GM18498 (cell line): ENCODE measurements around the gene MYH6.
"Not testable (repeated sequence)": the region's sequence is repeated elsewhere in the genome, so short reads cannot be mapped to it uniquely, and the experiment has no call there.

Experiments
- ATAC-seq: cut with Tn5 transposase; IDR thresholded peaks from one replicate; pipeline ENCODE4 v1.9.1; 2021; ENCODE audit warnings: mild to moderate bottlenecking, moderate library complexity; ENCODE audit not compliant: unreplicated experiment

MYH6 gene

DNA sequence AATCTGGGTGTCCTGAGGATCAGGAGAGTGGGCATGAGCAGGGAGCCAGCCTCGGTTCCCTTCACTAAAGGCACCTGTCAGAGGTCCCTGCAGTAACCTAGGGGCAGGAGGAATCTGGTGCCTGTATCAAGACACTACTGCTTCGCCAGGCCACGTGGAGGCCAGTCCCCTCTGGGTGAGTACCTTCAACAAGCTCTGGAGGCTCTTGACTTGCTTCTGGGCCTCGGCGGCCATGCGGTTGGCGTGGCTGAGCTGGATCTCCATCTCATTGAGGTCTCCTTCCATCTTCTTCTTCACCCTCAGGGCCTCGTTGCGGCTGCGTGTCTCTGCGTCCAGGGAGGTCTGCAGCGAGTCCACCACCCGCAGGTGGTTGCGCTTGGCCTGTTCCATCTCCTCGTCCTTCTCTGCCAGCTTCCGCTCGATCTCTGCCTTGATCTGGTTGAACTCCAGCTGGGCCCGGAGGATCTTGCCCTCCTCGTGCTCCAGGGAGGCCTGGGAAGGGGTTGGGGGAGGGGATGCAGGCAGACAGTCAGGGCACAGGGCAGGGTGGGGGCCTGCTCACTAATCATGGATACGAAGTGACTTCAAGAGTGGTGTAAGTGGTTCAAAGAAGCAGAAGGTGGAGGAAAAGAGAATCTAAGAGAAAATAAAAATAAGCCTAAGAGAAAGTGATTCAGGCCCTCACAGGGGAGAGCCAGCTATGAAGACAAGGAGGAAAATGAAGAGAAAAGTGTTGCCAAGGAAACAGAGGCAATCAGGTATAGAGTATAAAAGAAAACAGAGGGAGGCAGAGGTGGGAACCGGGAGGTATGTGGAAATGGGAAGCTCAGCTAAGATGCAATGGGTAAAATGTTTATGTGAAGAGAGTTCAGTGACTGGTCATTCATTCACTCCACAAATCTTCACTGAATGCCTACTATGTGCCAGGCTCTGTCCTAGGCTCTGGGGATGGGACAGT is 8.0 kb upstream of the MYH6 start:
- ATAC-seq = no peak

DNA sequence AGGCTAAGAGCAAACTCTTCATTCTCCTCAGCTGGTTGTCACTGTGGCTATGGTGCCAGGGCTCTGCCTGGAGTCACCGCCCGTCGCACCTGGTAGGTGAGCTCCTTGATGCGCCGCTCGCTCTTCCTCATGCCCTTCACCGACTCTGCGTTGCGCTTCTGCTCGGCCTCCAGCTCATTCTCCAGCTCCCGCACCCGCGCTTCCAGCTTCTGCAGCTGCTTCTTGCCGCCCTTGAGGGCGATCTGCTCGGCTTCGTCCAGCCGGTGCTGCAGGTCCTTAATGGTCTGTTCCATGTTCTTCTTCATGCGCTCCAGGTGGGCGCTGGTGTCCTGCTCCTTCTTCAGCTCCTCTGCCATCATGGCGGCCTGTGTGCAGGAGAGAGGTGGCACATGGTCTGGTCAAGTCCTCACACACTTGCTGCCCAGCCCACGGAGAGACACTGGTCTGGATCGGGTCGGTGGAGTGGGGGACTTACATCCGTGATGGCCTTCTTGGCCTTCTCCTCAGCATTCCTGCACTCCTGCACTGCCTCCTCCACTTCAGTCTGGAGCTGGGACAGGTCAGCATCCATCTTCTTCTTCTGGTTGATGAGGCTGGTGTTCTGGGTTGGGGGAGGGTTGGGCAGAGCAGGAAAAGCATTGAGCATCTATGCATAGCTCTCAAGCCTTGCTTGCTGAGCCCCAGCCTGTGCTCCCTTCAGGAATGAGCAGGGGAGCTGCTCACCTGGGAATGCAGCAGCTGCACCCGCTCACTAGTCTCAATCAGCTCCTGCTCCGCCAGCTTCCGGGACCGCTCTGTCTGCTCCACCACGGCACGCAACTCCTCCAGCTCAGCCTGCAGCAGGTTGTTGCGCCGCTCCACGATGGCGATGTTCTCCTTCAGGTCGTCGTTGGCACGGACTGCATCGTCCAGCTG is 7.1 kb upstream of the MYH6 start:
- ATAC-seq = no peak

- ATAC-seq = no peak
These were observed 6.2 kb upstream of the MYH6 start for GRCh38 chr14:23414254-23414653.

- ATAC-seq = no peak
These were observed 5.6 kb upstream of the MYH6 start for GRCh38 chr14:23413681-23414080.

GRCh38 chr14:23411563-23412525 is 3.8 kb upstream of the MYH6 start:
- no peak for ATAC-seq

DNA sequence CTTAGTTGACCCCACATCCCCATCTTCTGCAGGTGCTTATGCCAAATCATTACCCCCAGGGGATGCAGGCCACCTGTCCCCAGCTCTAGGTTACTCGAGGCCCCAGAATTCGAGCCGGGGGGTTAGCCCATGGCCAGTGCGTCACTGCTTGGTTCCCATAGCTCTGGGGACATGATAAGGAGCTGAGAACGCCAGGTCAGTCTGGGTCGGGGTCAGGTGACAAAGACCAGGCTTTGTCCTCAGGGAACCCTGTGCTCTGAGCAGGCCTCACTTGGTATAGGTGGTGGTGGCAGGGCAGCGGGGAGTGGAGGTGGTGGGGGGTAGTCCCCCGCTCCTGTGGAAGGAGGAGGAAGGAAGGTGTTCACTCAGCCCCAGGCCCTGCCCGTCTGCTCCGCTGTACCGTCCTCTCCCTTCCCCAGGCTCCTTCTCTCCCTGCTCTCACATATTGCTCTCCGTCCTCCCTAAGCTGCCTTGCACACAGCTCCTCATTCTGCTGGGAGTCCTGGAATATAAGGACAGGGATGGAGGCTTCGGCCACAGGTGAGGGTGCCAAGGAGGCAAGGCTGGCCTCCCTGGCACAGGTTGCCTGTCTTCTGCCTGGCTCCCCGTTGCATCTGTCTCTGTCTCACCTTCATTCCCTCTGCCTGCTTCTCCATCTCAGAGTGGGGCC is 2.0 kb upstream of the MYH6 start:
- ATAC-seq = no peak

DNA sequence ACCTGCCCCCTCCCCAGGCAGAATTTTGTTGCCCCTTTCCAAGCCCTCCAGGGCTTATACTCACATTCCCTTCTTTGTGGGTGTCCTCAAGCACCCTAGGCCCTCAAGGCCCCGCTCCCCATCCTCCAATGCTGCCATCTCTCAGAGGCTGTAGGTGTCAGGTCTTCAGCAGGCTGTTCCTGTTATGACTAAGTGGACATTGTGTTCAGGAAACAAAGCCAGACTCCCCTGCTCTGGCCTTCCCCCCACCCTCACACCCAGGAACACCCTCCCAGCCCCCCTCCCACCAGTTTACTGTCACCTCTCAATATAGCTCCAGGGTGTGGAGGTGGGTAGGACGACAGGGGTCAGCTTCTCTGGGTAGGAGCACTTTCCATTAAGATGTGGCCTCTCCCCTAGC is 1.4 kb upstream of the MYH6 start:
- no peak for ATAC-seq

DNA sequence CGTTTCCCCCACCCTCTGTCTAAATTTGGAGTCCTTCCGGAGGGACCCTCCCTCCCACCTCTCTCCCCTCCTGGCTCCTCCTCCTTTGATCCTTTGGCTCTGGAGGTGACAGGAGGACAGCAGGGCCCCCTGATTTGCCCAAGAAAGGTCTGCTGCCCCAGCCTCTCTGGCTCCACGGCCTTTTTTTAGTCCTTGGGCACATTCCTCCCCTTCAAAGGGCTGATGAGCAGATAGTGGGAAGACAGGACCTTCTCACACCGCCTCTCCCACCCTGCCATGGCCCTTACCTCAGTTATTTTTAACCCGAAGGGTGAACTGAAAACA is 196 bp upstream of the MYH6 start:
- no peak for ATAC-seq

- no peak for ATAC-seq
These were observed 1.2 kb downstream of the MYH6 start for GRCh38 chr14:23406725-23407355.

- ATAC-seq = no peak
These were observed 1.8 kb downstream of the MYH6 start for GRCh38 chr14:23406244-23406643.

DNA sequence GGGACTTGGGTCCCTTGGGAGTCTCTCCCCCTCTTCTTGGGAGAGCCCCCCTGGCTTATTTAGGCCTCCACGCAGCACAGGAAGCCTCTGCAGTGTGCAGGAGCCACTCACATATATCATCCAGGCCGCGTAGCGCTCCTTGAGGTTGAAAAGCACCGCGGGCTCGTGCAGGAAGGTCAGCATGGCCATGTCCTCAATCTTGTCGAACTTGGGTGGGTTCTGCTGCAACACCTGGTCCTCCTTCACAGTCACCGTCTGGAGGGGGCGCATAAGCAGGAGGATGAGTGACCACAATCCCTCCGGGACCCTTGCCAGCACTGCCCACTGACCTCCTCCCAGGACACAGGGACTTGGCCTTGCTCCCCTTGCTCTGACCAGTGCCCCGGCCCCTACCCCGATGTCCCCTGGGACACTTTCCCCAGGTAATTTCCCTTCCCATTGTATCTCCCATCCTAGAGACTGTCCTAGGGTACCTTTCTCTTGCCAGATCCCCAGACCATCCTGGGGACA is 2.5 kb downstream of the MYH6 start:
- no peak for ATAC-seq

DNA sequence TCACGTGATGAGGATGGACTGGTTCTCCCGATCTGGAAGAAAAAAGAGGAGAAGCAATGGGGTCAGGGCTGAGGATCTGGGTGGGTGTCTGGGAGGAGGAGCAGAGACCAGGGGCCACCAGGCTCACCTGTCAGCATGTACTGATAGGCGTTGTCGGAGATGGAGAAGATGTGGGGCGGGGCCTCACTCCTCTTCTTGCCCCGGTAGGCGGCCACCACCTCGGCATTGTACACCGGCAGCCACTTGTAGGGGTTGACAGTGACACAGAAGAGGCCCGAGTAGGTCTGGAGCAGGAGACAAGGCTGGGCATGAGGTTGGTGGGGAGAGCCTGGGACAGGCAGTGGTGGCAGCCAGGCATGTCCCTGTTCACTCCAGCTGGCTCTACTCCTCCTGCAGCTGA is 3.0 kb downstream of the MYH6 start:
- ATAC-seq = no peak

GRCh38 chr14:23404331-23404900 is 3.7 kb downstream of the MYH6 start:
- ATAC-seq = no peak

DNA sequence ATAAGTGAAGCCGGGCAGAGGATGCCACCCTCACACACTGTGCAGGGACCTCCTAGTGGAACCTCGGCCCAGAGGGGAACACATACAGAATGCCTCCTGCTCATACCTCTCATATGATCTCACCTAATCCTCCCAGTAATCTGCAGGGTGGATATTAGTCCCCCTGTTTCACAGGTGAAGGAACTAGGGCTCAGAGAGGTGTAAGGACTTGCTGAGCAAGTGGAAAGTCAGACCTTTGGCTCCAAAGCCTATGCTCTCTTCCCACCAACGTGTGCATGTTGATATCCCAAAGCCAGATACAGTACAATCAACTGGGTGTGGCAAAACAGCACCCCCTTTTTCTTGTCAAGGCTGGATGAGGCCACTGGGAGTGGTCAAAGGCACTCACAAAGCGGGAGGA is 4.2 kb downstream of the MYH6 start:
- no peak for ATAC-seq

DNA sequence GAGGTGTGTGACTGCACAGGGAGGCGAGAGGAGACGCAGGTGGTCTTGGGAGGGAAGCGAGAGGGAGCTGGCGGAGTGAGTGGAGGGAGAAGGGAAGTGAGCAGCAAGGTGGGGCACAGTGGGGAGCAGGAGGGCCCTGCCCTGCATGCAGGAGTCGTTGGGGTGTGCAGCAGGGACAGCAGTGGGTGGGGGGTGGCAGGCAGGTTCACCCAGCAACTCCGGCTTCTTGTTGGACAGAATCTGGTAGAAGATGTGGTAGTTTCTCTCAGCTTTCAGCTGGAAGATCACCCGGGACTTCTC is 5.0 kb downstream of the MYH6 start:
- ATAC-seq = no peak

GRCh38 chr14:23402296-23403138 is 5.6 kb downstream of the MYH6 start:
- no peak for ATAC-seq

DNA sequence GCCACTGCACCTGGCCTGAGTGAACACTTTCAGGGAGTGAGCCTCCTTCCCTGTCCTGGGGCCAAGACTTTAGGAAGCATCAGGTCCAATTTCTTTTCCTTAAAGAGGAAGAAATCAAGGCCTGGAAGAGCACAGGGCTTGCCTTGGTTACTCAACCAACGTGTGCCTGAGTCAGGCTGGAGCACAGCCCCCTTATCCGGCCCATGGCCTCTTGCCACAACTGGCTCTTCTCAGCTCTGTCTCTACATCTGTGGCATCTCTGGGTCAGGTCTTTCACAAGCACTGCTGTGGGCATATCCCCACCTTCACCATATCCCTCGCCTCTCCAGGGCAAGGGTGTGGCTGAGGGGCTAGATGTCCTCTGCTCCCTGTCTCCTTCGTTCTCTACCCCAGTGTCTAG is 6.8 kb downstream of the MYH6 start:
- no peak for ATAC-seq

- not testable (repeated sequence) for ATAC-seq
These were observed 7.5 kb downstream of the MYH6 start for GRCh38 chr14:23400496-23401149.
